Measurements from ENCODE around the gene PRF1.
"Not testable (repeated sequence)": the region's sequence is repeated elsewhere in the genome, so short reads cannot be mapped to it uniquely, and the experiment has no call there.

Gene PRF1

DNA sequence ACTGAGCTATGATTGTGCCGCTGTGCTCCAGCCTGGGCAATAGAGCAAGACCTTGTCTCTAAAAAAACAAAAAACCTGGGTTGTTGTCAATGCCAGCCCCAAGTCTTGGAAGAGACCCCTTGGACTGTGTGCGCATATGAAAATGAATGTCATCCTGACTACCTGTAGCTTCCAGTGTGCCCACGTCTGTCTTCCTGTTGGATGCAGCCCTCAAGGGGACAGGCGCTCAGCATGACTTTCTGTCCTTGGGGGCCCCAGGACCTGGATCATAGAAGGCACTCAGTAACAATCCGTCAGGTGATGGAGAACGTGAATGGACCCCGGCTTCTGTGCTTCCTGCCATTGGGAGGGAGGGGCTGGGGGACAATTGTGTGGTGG lies 9.0 kb downstream of the PRF1 start:
- no peak for DNase-seq (ENCODE audit: low spot score)

DNA sequence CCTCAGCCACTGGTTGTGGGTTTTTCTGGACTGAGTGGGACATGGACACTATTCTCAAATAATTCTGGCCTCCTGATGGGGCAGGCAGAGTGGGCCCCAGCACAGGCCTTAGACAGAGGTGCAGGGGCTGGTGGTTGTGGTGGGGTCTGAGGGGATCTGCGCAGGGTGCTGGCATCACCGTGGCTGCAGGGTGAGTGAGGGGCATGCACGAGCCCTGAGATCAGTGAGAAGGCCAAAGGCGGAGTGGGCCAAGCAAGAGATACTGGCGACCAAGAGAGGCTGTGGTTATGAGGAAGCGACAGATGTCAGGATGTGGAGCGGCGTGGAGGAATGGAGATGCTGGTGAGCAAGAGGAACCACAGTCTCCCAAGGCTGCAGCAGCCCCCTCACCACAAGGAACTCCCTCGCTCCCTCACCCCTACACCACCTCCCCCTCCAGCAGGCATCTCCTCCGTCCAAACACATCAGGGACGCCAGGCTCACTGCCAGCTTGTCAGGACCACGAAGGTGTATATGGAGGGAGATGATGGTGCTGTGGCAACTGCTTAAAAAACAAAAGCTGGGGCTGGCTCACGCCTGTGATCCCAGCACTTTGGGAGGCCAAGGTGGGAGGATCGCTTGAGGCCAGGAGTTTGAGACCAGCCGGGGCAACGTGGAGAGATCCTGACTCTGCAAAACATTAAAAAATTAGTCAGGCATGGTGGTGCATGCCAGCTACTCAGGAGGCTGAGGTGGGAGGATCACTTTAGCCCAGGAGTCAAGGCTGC lies 9.6 kb downstream of the PRF1 start:
- no peak for DNase-seq (ENCODE audit: low spot score)

DNA sequence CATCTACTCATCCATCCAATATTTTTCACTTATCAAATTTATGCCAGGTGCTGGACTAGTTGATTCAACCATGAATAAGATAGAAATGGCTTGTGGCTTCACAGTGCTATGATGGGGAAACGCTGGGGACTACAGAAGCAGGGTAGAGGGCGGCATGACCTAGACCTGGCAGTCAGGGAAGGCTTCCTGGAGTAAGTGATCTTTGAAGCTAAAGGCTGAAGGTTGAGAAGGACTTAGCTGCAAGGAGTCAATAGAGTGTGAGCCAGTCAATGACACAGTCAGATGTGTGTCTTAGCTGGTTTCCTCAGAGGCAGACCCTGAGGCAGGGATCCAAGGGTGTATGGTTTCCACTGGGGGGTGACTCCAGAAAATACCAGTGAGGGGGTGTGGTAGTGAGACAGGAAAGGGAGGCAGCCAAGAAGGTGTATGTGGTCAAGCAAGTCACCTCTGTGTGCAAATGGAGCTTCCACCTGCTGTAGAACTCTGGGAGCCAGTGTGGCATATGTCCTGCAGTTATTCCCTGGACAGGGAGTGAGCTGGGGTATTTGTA lies 10.3 kb downstream of the PRF1 start:
- DNase-seq (ENCODE audit: low spot score): no peak

DNA sequence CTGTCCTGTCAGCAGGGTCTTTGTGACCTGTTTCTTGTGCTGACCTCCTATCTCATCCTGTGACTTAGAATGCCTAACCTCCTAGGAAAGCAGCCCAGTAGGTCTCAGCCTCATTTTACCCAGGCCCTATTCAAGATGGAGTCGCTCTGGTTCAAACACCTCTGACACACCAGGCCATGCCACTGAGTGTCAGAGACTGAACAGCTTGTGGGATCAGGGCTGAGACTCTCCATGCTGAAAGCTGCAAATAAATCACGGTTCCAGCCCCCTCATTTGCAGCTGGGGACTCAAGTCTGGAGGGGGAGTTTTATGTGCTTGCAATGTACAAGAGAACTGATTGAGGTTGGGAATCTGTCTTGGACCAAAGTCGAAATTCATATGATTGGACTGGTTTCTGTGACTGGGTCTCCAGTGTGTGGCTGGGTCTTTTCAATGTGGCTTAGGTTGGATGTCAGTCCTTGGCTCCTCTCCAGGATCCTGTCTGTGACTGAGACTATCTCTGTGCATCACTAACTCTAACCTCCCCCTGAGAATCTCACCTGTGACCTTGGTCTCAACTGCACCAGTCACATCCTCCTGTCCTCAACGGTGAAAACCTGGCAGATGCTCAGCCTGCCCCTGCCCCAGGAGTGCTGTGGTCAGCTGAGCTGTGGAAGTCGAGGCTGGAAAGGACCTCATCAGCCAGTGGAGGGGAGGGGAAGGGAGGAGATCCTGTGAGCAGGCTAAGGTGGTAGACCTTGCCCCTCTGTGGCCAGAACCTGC lies 11.7 kb downstream of the PRF1 start:
- DNase-seq (ENCODE audit: low spot score): no peak

DNA sequence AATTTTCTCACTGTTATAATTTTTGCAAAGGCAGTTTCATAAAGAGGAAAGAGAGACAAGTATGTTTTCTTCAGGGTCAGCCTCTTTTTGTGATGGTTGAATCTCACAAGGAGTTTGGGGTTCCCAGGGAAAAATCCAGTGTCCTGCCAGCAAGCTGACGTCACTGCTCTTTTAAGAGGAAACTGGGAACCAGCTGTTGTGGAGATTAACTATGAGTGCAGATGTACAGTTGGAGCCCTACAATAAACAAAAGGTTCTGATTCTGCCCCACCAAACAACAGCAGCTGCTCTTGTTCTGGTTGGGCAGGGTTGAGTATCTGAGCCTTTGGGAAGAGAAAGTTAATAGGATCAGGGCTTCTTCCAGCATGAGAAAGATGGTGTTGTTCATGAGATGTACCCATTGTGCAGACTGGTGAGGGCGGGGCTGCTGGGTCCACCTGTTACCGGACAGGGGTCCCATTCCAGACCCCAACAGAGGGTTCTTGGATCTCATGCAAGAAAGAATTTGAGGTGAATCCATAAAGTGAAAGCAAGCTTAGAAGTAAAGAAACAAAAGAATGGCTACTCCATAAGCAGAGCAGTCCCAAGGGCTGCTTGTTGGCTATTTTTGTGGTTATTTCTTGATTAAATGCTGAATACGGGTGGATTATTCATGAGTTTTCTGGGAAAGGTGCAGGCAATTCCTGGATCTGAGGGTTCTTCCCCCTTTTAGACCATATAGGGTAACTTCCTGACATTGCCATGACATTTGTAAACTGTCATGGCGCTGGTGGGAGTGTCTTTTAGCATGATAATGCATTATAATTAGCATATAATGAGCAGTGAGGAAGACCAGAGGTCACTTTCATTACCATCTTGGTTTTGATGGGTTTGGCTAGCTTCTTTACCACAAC lies 12.5 kb downstream of the PRF1 start:
- no peak for DNase-seq (ENCODE audit: low spot score)

DNA sequence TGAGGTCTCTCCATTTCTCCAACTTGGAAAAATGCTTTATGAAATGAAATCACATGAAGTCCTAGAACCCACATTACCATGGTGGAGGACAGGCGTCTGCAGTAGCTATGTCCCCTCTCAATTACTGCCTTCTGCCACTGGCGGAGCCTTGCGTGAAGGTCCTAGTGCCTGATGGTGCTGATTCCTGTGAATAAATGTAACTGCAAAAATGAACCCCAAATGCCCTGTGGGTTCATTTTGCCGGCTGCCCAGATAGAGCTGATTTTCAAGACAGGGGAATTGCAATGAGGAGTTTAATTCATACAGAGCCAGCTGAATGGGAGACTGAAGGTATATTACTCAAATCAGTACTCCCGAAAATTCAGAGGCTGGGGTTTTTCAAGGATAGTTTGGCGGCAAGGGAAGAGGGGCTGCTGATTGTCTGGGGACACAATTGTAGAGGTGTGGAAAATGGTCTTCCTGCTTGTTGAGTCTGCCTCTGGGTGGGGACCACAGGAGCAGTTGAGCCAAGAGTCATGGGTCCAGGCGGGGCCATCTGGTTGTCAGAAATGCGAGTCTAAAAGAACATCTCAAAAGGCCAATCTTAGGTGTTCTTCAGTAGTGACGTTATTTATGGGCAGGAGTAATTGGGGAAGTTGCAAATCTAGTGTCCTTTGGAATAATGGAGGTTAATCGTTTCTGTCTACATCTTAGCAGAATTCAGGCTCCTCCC lies 13.5 kb downstream of the PRF1 start:
- DNase-seq (ENCODE audit: low spot score): no peak

DNA sequence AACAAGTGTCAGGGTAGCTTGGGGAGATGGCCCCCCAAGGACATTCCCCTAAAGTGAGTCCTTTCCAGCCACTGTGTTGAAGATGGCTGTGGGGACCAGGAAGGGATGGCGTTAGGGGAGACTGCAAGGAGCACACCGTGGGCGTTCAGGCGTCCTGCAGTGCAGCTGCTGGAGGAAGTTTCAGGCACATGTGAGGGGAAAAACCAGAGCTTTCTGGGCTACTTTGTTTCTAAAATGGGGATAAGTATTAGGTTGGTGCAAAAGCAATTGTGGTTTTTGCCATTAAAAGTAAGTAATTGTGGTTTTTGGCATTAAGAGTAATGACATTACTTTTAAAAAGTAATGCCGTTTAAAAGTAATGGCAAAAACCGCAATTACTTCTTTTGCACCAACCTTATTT lies 14.3 kb downstream of the PRF1 start:
- DNase-seq (ENCODE audit: low spot score): no peak

DNA sequence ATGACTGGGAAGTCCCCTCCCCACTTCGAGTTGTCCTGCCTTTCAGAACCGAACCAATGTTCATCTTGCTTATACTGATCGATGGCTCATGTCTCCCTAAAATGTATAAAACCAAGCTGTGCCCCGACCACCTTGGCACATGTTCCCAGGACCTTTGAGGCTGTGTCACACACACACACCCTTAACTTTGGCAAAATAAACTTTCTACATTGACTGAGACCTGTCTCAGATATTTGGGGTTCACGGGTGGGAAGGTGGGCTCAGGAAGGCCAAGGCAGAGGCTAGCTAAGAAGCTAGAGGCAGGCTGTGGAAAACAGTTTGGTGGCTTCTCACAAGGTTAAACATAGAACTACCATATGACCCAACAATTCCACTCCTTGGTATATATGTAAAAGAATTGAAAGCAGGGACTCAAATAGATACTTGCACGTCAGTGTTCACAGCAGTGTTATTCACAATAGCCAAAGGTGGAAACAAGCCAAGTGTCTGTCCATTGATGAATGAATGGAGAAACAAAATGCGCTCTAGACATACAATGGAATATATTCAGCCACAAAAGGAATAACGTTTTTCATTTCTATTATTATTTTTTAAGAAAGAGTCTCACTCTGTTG lies 15.4 kb downstream of the PRF1 start:
- DNase-seq (ENCODE audit: low spot score): no peak

DNA sequence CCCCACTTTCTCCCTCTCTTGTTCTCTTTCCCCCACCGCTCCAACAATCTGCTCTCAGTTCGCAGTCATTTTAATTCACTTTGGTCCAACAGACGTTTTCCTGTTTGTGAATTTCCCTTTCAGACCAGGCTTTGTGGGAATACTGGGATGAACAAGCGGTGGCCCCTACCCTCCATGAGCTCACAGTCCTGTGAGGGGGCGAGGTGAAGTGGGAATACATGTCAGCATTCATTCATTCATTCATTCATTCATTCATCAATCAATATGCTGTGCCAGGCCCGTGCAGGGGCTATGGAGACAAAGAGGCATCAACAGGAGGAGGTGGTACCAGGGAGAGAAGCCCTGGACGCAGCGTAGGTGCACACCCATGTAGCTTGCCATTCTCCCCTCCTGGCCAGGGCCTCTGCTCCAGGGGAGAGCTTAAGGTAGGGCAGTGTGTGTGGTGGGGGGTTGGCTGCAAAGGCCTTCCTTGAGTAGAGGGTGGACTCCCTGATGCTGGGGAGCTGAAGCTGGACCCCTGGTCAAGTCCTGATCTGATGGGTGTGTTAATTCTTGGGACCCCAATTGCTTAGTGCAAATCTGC lies 16.1 kb downstream of the PRF1 start:
- DNase-seq (ENCODE audit: low spot score): no peak

DNA sequence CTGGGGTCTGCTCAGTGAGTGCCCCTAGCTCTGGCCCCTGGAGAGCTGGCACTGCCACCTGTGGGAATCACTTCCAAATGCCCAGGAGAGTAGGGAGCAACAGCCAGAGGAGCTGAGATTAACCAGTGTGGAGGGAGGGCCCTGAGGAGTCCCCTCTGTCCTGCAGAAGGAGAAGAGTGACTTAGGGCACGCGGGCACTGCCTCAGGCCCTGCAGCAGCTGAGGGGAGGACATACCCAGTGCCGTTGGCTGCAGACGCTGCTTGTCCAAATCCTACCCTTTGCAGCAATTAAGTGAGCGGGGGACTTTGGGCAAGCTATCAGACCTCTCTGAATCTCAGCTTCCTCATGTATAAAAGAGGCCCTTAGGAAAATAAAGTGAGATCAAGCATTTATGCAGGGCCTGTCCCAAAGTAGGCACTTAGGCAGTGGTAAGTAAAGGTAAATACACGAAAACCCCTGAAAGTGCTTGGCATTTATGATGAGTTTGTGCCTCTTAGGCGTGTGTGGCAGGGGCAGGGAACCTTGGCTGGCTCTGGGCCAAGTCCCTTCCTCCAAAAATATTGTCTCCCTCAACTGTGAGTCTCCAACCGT lies 16.9 kb downstream of the PRF1 start:
- no peak for DNase-seq (ENCODE audit: low spot score)

DNA sequence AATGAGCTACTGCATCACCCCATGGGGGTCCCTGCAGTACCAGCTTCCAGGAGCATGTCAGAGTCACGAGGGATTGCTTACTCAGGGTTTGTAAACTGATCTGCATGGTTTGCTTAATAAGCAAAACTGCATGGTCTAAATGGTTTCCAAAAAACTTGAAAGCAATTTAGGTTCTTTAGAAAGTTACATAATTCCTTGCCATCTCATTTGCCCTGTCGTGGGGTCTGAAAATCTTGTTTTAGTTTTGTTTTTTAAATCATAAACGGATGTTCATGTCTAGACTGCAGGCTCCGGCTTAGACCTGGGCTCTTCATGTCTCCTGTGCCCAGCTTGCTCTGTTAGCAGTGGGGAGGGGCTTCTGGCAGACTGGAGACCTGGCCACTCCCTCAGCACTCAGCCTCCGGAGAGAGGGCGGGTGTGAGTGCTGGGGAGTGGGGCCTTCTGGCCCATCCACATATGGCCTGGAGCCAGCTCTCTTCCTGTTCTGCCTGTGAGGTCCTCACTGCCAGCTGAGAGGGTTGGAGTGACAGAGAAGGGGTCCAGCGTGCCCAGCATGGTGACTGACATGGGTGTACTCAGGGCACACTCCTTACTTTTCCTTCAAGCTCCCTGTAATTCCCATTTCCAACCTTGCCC lies 17.5 kb downstream of the PRF1 start:
- DNase-seq (ENCODE audit: low spot score): no peak

DNA sequence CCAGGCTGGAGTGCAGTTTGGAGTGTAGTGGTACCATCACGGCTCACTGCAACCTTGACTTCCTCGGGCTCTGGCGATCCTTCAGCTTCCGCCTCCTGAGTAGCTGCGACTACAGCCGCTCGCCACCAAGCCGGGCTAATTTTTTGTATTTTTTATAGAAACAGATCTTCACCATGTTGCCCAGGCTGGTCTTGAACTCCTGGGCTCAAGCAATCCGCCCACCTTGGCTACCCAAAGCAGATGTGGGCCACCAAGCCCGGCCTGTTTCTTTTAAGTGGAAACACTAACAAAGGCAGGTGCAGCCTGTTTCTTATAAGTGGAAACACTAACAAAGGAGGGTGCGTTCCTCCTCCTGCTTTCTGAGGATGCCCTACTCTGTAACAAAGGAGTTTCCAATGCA lies 18.2 kb downstream of the PRF1 start:
- no peak for DNase-seq (ENCODE audit: low spot score)

DNA sequence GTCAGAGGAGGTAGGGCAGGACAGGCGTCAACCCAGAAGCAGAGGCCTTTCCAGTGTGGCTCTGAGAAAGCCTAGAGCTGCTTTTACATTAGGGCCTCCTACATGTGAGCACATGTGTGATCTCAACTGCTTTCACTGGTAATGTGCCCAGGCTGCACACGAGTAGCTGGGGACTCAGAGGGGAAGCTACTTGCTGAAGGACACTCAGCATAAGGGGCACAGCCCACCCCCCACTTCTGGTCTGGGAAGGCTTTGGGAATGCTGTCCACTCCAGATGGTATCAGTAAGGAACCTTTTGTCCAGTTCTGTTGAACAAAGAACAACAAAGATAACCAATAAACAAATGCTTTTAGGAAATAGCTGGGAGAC lies 18.9 kb downstream of the PRF1 start:
- no peak for DNase-seq (ENCODE audit: low spot score)

DNA sequence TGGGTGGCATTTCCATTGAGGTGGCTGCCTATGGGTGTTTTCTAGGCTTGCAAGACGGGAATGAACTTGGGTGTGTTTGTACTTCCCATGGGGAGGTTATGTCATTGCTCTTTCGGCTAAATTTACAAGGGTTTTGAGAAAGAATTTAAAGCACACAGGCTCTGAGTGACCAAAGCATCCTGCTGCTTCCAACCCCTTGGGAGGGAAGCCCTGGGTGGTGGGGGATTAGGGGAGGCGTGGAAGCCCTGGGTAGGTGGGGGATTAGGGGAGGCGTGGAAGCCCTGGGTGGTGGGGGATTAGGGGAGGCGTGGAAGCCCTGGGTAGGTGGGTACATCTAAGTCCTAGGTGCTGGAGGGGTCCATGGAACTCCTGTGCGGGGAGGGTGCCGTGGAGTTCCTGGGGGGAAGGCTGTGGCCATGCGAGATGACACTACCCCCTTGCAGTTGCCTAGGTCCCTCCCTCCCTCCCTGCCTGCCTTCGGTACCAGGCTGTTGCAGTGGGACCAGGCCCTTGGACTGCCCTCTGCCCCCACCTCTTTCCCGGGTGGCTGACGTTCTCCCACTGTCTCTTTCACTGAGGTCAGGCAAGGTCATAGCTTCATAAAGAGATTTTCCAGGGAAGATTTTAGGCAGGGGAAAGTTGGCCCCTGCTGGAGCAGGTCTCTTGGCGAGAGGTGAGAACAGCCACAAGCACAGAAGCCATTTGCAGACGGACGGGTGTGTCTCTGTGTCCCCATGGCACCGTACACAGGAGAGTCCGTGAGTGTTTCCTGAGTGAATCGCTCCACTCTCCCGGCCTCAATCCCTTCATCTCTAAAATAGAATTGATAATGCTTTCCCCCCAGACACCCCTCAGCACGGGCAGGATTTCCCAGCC lies 19.5 kb downstream of the PRF1 start:
- DNase-seq (ENCODE audit: low spot score): no peak

DNA sequence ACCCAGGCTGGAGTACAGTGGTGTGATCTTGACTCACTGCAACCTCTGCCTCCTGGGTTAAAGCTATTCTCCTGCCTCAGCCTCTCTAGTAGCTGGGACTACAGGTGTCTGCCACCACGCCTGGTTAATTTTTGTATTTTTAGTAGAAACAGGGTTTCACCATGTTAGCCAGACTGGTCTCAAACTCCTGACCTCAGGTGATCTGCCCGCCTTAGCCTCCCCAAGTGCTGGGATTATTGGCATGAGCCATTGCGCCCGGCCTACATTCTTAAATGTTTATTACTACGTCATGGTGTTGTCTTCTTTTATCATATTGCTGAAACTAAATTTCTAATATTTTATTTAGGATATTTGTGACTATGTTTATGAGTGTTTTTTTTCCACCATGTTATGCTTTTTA lies 21.4 kb downstream of the PRF1 start:
- not testable (repeated sequence) for DNase-seq (ENCODE audit: low spot score)

DNA sequence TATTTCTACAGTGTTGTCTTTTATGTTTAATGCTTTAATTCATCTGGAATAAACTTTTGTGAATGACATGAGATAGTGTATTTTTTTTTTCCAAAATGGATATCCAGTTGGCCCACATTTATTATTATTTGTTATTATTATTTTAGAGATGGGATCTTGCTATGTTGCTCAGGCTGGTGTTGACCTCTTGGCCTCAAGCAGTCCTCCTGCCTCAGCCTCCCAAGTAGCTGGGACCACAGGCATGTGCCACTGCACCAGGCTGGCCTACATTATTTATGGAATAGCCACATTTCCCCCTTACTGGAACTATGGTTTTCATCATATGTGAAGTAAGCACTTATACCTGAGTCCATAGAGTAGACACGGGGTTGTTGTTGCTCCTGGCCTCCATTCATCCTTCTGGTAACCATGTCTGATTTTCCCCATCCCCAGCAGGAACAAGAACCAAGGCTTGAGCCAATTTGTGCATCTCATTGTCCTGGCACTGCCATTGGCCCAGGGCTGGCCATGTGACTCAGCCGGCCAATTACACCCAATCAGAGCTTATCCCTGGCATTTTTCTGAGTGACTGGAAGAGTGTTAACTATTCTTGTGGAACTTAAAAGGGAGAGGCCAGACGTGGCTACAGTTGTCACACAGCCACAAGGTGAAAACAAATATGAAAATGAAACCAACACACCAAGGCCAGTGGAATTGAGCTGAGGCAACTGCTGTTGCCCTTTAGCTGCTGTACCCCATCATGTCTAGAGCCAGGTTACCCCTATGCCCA lies 23.1 kb downstream of the PRF1 start:
- DNase-seq (ENCODE audit: low spot score): no peak

DNA sequence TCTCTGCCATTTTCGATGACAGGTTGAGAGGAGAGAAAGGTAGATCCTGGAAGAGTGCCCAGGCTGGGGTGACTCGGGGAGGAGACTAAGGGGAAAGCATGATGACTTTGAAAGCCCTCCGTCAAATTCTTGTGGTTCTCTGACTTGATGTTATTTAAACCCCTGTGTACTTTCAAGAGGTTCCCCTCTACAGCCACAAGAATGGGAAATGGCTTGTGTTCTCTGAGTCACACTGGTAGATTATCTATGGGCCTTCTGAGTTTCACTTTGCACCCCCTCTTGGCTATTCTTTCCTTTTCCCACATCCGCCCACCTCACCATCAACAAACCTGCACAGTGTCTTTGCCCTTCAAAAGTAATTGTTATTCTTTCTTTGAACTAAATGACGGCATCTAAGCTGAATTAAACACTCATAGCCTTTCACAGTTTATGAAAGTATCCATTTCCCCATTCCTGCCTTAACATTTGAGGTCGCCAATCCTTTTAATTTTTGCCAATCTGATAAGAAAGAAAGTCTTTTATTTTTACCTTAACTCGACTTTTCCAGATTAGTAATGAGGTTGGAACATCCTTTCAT lies 24.1 kb downstream of the PRF1 start:
- DNase-seq (ENCODE audit: low spot score): peak; percentile 73

Data from CD4-positive, alpha-beta T cell treated with Interleukin-6 at 100 ng/mL for 8 hours (primary cell).